SK-N-SH (cell line): ENCODE results near the gene PIEZO2. TPM values are rescaled to one million over a fixed set of nuclear protein-coding genes. Genes with fewer than 3 reads are reported as not detected.

Experiments used
- CTCF ChIA-PET: fragments of 300-600, 350-600 bp; formaldehyde crosslinking; extraction: SDS; loops from one replicate; lab custom pipeline; 2021; lab: Yijun Ruan, JAX
- POLR2A ChIA-PET: fragments of 350-600 bp; sonication (Branson Sonifier 250); formaldehyde crosslinking; extraction: SDS; loops from one replicate; lab custom pipeline; 2020; ENCODE audit warnings: antibody characterized with exemption, inconsistent platforms; lab: Yijun Ruan, JAX
- DNase-seq: peaks from one replicate; pipeline ENCODE4 v3.0.0; 2012
- H2AFZ ChIP-seq: fragments of 200-600 bp; sonication (generic); 2 replicates; pipeline ENCODE4 v1.8.1; 2016; ENCODE audit warnings: antibody characterized with exemption, mild to moderate bottlenecking, low read depth
- H3F3A ChIP-seq: fragments of 200-600 bp; sonication (generic); replicated peaks from 2 replicates; pipeline ENCODE3; 2016; ENCODE audit warnings: antibody characterized with exemption, mild to moderate bottlenecking; ENCODE audit not compliant: insufficient read depth
- H3K27ac ChIP-seq, 2 experiments: fragments of 200-500 bp in 1 of 2; fragments of 200-600 bp in 1 of 2; sonication (Bioruptor generic) in 1 of 2; sonication (generic), shearing (Covaris generic) in 1 of 2; 2 replicates each; pipeline versions ENCODE4 v1.5.1 to v1.6.1; 2014 to 2016; ENCODE audit warnings: low read depth in 2 of 2, inconsistent platforms in 1 of 2, low read length in 1 of 2, mild to moderate bottlenecking in 1 of 2, mixed read lengths in 1 of 2
- H3K27me3 ChIP-seq: fragments of 200-600 bp; sonication (generic), shearing (Covaris generic); 2 replicates; pipeline ENCODE4 v1.6.1; 2016; ENCODE audit warnings: mixed run types; ENCODE audit not compliant: insufficient read depth
- H3K36me3 ChIP-seq, 2 experiments: fragments of 200-500 bp in 1 of 2; fragments of 200-600 bp in 1 of 2; sonication (Bioruptor generic) in 1 of 2; sonication (generic) in 1 of 2; replicated peaks in 1 of 2; 2 replicates each; pipeline versions ENCODE3 to v1.5.1; 2014 to 2016; ENCODE audit warnings: low read length in 1 of 2, mild to moderate bottlenecking in 1 of 2; ENCODE audit not compliant: insufficient read depth in 2 of 2, control insufficient read depth in 1 of 2
- H3K4me1 ChIP-seq, 2 experiments: fragments of 200-500 bp in 1 of 2; fragments of 200-600 bp in 1 of 2; sonication (Bioruptor generic) in 1 of 2; sonication (generic), shearing (Covaris generic) in 1 of 2; 2 replicates each; pipeline versions ENCODE4 v1.5.1 to v1.6.1; 2014 to 2016; ENCODE audit warnings: low read depth in 1 of 2, low read length in 1 of 2, mixed run types in 1 of 2; ENCODE audit not compliant: insufficient read depth in 2 of 2, control insufficient read depth in 1 of 2
- H3K4me2 ChIP-seq: fragments of 200-600 bp; sonication (generic), shearing (Covaris generic); 2 replicates; pipeline ENCODE4 v1.6.1; 2017; ENCODE audit warnings: mixed run types
- H3K4me3 ChIP-seq, 2 experiments: fragments of 200-500 bp in 1 of 2; fragments of 200-600 bp in 1 of 2; sonication (Bioruptor generic) in 1 of 2; sonication (generic), shearing (Covaris generic) in 1 of 2; 2 replicates each; pipeline versions ENCODE4 v1.5.1 to v1.8.1; 2014 to 2016; ENCODE audit warnings: low read depth in 2 of 2, inconsistent platforms in 1 of 2, low read length in 1 of 2, mild to moderate bottlenecking in 1 of 2, mixed read lengths in 1 of 2, moderate library complexity in 1 of 2
- H3K79me2 ChIP-seq: fragments of 200-600 bp; sonication (generic); 2 replicates; pipeline ENCODE4 v1.8.1; 2017; ENCODE audit warnings: mild to moderate bottlenecking; ENCODE audit not compliant: insufficient read depth
- H3K9ac ChIP-seq: fragments of 200-600 bp; sonication (generic); 2 replicates; pipeline ENCODE4 v1.6.1; 2017; ENCODE audit warnings: mixed run types
- H3K9me2 ChIP-seq: fragments of 200-600 bp; sonication (generic); 2 replicates; pipeline ENCODE4 v1.6.1; 2017; ENCODE audit warnings: mixed run types
- H3K9me3 ChIP-seq: fragments of 200-600 bp; sonication (generic); 2 replicates; pipeline ENCODE4 v1.6.1; 2017; ENCODE audit warnings: mixed run types, mild to moderate bottlenecking, moderate library complexity
- H4K20me1 ChIP-seq: fragments of 200-600 bp; sonication (generic); 2 replicates; pipeline ENCODE4 v1.6.1; 2017; ENCODE audit warnings: mild to moderate bottlenecking, mixed run types; ENCODE audit not compliant: insufficient read depth
- ELF1 ChIP-seq: IDR thresholded peaks from 2 replicates; pipeline ENCODE4 v1.4.0; 2012
- GABPA ChIP-seq: IDR thresholded peaks from 2 replicates; pipeline ENCODE4 v1.4.0; 2012; ENCODE audit warnings: low read depth, mild to moderate bottlenecking
- GATA2 ChIP-seq: sonication (generic); formaldehyde crosslinking; IDR thresholded peaks from 2 replicates; pipeline ENCODE4 v1.5.0; 2020; ENCODE audit warnings: mild to moderate bottlenecking, missing genetic modification reagents
- NFIC ChIP-seq: IDR thresholded peaks from 2 replicates; pipeline ENCODE4 v1.4.0; 2012; ENCODE audit warnings: borderline replicate concordance
- PBX3 ChIP-seq: IDR thresholded peaks from 2 replicates; pipeline ENCODE4; 2012
- RCOR1 ChIP-seq: fragments of 150-350 bp; IDR thresholded peaks from 2 replicates; pipeline ENCODE4 v1.6.1; 2017; ENCODE audit warnings: antibody characterized with exemption, low read length
- REST ChIP-seq: IDR thresholded peaks from 2 replicates; pipeline ENCODE4 v1.6.1; 2012; ENCODE audit warnings: mild to moderate bottlenecking, low read depth, low read length, moderate library complexity
- USF1 ChIP-seq: IDR thresholded peaks from 2 replicates; pipeline ENCODE4 v1.4.0; 2012; ENCODE audit warnings: low read depth, borderline replicate concordance
- YY1 ChIP-seq: IDR thresholded peaks from 2 replicates; pipeline ENCODE4 v1.4.0; 2012; ENCODE audit warnings: low read depth, mild to moderate bottlenecking
- WGBS: methylation state at CpG from one replicate; pipeline ENCODE4 v1.1.6; 2017; ENCODE audit warnings: low lambda C conversion rate; 5-methylcytosine and 5-hydroxymethylcytosine counted together
- polyA plus RNA-seq, 3 experiments: library from polyadenylated mRNA; depleted of rRNA; stranded (reverse); fragments of >200 nt; gene quantifications; 2 replicates each; pipeline ENCODE4 v1.2.3, GENCODE V29; 2012

Gene PIEZO2
- polyA plus RNA-seq, 1 of the 3 experiments (the other 2 are of a cell fraction): not detected

DNA sequence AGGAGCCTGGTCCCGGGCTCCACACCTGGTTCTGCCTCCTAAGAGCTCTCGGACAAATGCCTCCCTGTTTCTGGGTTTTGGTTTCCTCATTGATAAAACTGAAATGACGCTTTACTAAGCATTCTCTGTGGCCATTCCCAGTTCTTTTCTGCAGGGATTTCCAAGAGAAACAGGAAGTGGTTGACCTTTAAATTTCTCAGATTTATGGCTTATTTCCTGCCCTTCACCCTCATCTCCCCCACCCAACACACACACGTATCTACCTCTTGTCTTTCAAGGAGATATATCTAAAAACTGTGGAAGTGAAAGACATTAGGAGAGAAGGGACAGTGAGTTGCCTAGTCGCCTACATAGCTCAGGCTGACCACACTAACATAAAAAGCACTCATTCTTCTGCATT lies 53.0 kb downstream of the PIEZO2 start:
- Histone ChIP-seq H3K27ac (no peak overlapping the region), H3K4me2 (no peak overlapping the region), H2AFZ (no peak overlapping the region), H3K4me3 (no peak overlapping the region), H3K9me2 (no peaks in the 10 kb centered on the region), H3K9me3 (no peaks in the 10 kb centered on the region), H4K20me1 (no peaks in the 10 kb centered on the region), H3K27me3 (peaks cover 3% of the 10 kb centered on the region; the same call in 1 of the 2 replicates), H3K36me3 (no peaks in the 10 kb centered on the region), H3K9ac (no peak overlapping the region), H3K79me2 (no peaks in the 10 kb centered on the region), H3K4me1 (no peaks in the 10 kb centered on the region), H3F3A (no peaks in the 10 kb centered on the region)
- WGBS: 5% methylated on average over 5 of the region's 5 CpGs
- ChIA-PET CTCF (interaction anchor here (0.7 to 1.2 kb wide), 2 partner anchors 11 to 214 kb away, joined by 3 to 4 read pairs; no protein-coding TSS in a partner anchor), POLR2A (no interaction called here)
- no peak for TF ChIP-seq USF1
- no peak for DNase-seq

- H3K79me2 ChIP-seq: no peaks in the 10 kb centered on the region
- WGBS: 2% methylated on average over 3 of the region's 6 CpGs
- H4K20me1 ChIP-seq: no peaks in the 10 kb centered on the region
- H3K9ac ChIP-seq: no peak overlapping the region
- no peak overlapping the region for H3K27ac ChIP-seq
- H2AFZ ChIP-seq: no peak overlapping the region
- DNase-seq: no peak
- no peaks in the 10 kb centered on the region for H3K9me2 ChIP-seq
- no peaks in the 10 kb centered on the region for H3F3A ChIP-seq
- peaks cover 3% of the 10 kb centered on the region; the same call in 1 of the 2 replicates for H3K27me3 ChIP-seq
- ChIA-PET CTCF (interaction anchor here (0.7 to 1.2 kb wide), 2 partner anchors 11 to 215 kb away, joined by 3 to 4 read pairs; no protein-coding TSS in a partner anchor), POLR2A (no interaction called here)
- H3K36me3 ChIP-seq: no peaks in the 10 kb centered on the region
- TF ChIP-seq GATA2 (no peak), NFIC (no peak), PBX3 (no peak), REST (no peak), RCOR1 (no peak), YY1 (no peak), GABPA (no peak), ELF1 (no peak)
- H3K9me3 ChIP-seq: no peaks in the 10 kb centered on the region
- H3K4me1 ChIP-seq: no peaks in the 10 kb centered on the region
- no peak overlapping the region for H3K4me3 ChIP-seq
- H3K4me2 ChIP-seq: no peak overlapping the region
These were observed 53.6 kb downstream of the PIEZO2 start for GRCh38 chr18:11095674-11096293.
